HepG2 (cell line): ENCODE measurements around the gene SLC16A3.

Experiments
- AFF4 ChIP-seq: sonication (generic); formaldehyde crosslinking; IDR thresholded peaks from 2 replicates; pipeline ENCODE4 v1.4.0; 2020; ENCODE audit warnings: missing genetic modification reagents
- ASH2L ChIP-seq: fragments of 300-600, 200-600 bp; sonication (generic); IDR thresholded peaks from 2 replicates; pipeline ENCODE4 v1.7.0; 2017; ENCODE audit warnings: low read depth, mild to moderate bottlenecking, moderate library complexity, mixed read lengths, low read length; ENCODE audit not compliant: insufficient read length
- CBX5 ChIP-seq: sonication (generic); formaldehyde crosslinking; IDR thresholded peaks from 2 replicates; pipeline ENCODE4 v1.4.0; 2020; ENCODE audit warnings: missing genetic modification reagents, borderline replicate concordance
- KAT8 ChIP-seq: IDR thresholded peaks from 2 replicates; pipeline ENCODE4 v1.6.1; 2016; ENCODE audit warnings: missing genetic modification reagents, missing compliant biosample characterization
- KLF16 ChIP-seq, 2 experiments: sonication (generic) in 1 of 2; formaldehyde crosslinking in 1 of 2; IDR thresholded peaks; 2 replicates each; pipeline versions ENCODE4 v1.6.1 to v1.8.0; 2016 to 2023; ENCODE audit warnings: missing genetic modification reagents in 2 of 2, missing compliant biosample characterization in 1 of 2
- SMARCE1 ChIP-seq: fragments of 450-650 bp; IDR thresholded peaks from 2 replicates; pipeline ENCODE4 v1.6.1; 2017; ENCODE audit warnings: borderline replicate concordance
- TEAD2 ChIP-seq: sonication (generic); formaldehyde crosslinking; IDR thresholded peaks from 2 replicates; pipeline ENCODE4 v1.9.0; 2021; ENCODE audit warnings: missing genetic modification reagents
- TMF1 ChIP-seq: sonication (generic); formaldehyde crosslinking; IDR thresholded peaks from 2 replicates; pipeline ENCODE4 v1.8.1; 2022; ENCODE audit warnings: low read depth, missing genetic modification reagents

GRCh38 chr17:82214012-82214628 is 14.7 kb upstream of the SLC16A3 start:
- TF ChIP-seq SMARCE1, result no peak
- no peak for TF ChIP-seq CBX5 (CRISPR knock-in tag)
- TF ChIP-seq TMF1 (CRISPR knock-in tag), result no peak
- TF ChIP-seq KAT8 (CRISPR knock-in tag), result no peak
- no peak for TF ChIP-seq AFF4 (CRISPR knock-in tag)
- TF ChIP-seq TEAD2 (CRISPR knock-in tag), result no peak
- TF ChIP-seq ASH2L, result no peak
- no peak for TF ChIP-seq KLF16 (CRISPR knock-in tag; IDR thresholded peaks at IDR 0.05)
